OCI-LY3 (cell line): Measurements from ENCODE around the gene RNF145.

Experiments
- CTCF ChIP-seq: fragments of 200-600, 300-600 bp; sonication (generic); IDR thresholded peaks from 2 replicates; pipeline ENCODE4 v1.5.1; 2014; ENCODE audit warnings: antibody characterized with exemption, low read length, low read depth
- EZH2phosphoT487 ChIP-seq: fragments of 200-600 bp; shearing (Covaris generic); IDR thresholded peaks from 2 replicates; pipeline ENCODE4 v1.6.1; 2018; ENCODE audit warnings: antibody characterized with exemption, mixed run types, low read depth

- TF ChIP-seq CTCF (no peak), EZH2phosphoT487 (no peak)
Observed at GRCh38 chr5:159252195-159252594, 42.8 kb upstream of the RNF145 start.
